CD8-positive, alpha-beta memory T cell (primary cell): ENCODE data around the gene MOB2. TPM values are rescaled to one million over a fixed set of nuclear protein-coding genes. Genes with fewer than 3 reads are reported as not detected.

ENCODE experiments used
- CTCF ChIA-PET: fragments of 350-600 bp; sonication (Branson Sonifier 250); formaldehyde crosslinking; loops from one replicate; lab custom pipeline; 2021; ENCODE audit warnings: antibody characterized with exemption; lab: Charles Lee
- POLR2A ChIA-PET: fragments of 350-600 bp; sonication (Branson Sonifier 250); formaldehyde crosslinking; loops from one replicate; lab custom pipeline; 2021; ENCODE audit warnings: antibody characterized with exemption; lab: Charles Lee
- DNase-seq, 5 donors: peaks; one replicate each; pipeline versions ENCODE4 v3.0.0 to v3.0.0-alpha.2; 2020 to 2022; ENCODE audit warnings: mixed read lengths in 1 of 5
- H3K27ac ChIP-seq: one replicate; pipeline ENCODE4 v1.7.0; 2013; ENCODE audit warnings: low read depth, mild to moderate bottlenecking, low read length, moderate library complexity
- H3K27me3 ChIP-seq: 2 replicates; pipeline ENCODE4 v1.7.0; 2013; ENCODE audit warnings: low read length, mild to moderate bottlenecking; ENCODE audit not compliant: insufficient read depth, poor library complexity, severe bottlenecking
- H3K36me3 ChIP-seq: 2 replicates; pipeline ENCODE4 v1.7.0; 2013; ENCODE audit warnings: mild to moderate bottlenecking, low read length, moderate library complexity; ENCODE audit not compliant: insufficient read depth
- H3K4me1 ChIP-seq: 2 replicates; pipeline ENCODE4 v1.7.0; 2013; ENCODE audit warnings: mild to moderate bottlenecking, low read length, moderate library complexity; ENCODE audit not compliant: insufficient read depth
- H3K4me3 ChIP-seq: 2 replicates; pipeline ENCODE4 v1.7.0; 2013; ENCODE audit warnings: mild to moderate bottlenecking, low read length
- H3K9me3 ChIP-seq: 2 replicates; pipeline ENCODE4 v1.7.0; 2013; ENCODE audit warnings: mild to moderate bottlenecking, low read length
- H3K27ac Mint-ChIP-seq, 8 donors: one replicate each; pipeline ENCODE4 v1.8.0; 2020 to 2021; ENCODE audit warnings: mixed read lengths in 8 of 8, mild to moderate bottlenecking in 6 of 8, inconsistent platforms in 3 of 8, moderate library complexity in 3 of 8
- H3K27me3 Mint-ChIP-seq, 2 donors: one replicate each; pipeline ENCODE4 v1.8.0; 2020 to 2021; ENCODE audit warnings: mixed read lengths in 2 of 2, mild to moderate bottlenecking in 1 of 2, moderate library complexity in 1 of 2
- H3K36me3 Mint-ChIP-seq, 3 donors: one replicate each; pipeline ENCODE4 v1.8.0; 2020 to 2021; ENCODE audit warnings: mixed read lengths in 3 of 3, inconsistent platforms in 1 of 3, mild to moderate bottlenecking in 1 of 3
- H3K4me1 Mint-ChIP-seq, 3 donors: one replicate each; pipeline ENCODE4 v1.8.0; 2020 to 2021; ENCODE audit warnings: mixed read lengths in 3 of 3, inconsistent platforms in 1 of 3, mild to moderate bottlenecking in 1 of 3
- H3K4me3 Mint-ChIP-seq, 7 donors: one replicate each; pipeline ENCODE4 v1.8.0; 2020 to 2021; ENCODE audit warnings: mixed read lengths in 7 of 7, mild to moderate bottlenecking in 6 of 7, moderate library complexity in 4 of 7, inconsistent platforms in 2 of 7
- H3K9me3 Mint-ChIP-seq, 5 donors: one replicate each; pipeline ENCODE4 v1.8.0; 2020 to 2022; ENCODE audit warnings: mixed read lengths in 5 of 5, mild to moderate bottlenecking in 3 of 5, moderate library complexity in 2 of 5, inconsistent platforms in 1 of 5
- polyA plus RNA-seq: library from polyadenylated mRNA; unstranded; fragments of 300-500 nt; fragmentation: Illumina TruSeq; gene quantifications from one replicate; pipeline ENCODE4 v1.2.3, GENCODE V29; 2021
- total RNA-seq, 2 experiments: library from RNA; stranded (reverse); gene quantifications; one replicate each; pipeline ENCODE4 v1.2.3, GENCODE V29; 2021

The MOB2 gene
- total and polyA plus RNA-seq, 3 experiments from 2014 or later, result 26.6 to 67.4 (median 28.7) TPM

- POLR2A ChIA-PET, result no interaction called here
- H3K36me3 Mint-ChIP-seq, result peaks cover 3 to 90% (median 11%) of the 10 kb centered on the region in 3 donors
Observed at GRCh38 chr11:1475841-1476240, 10.7 kb downstream of the MOB2 start.

GRCh38 chr11:1473786-1474185, 12.8 kb downstream of the MOB2 start:
- H3K36me3 ChIP-seq, result peaks cover 23% of the 10 kb centered on the region
- no peak overlapping the region for H3K27ac Mint-ChIP-seq

More at GRCh38 chr11:1475841-1476240, 10.7 kb downstream of the MOB2 start:
- CTCF ChIA-PET, result no interaction called here
- Histone ChIP-seq H3K36me3 (peaks cover 37% of the 10 kb centered on the region), H3K4me3 (no peak overlapping the region), H3K27me3 (no peaks in the 10 kb centered on the region), H3K27ac (no peak overlapping the region), H3K4me1 (no peaks in the 10 kb centered on the region), H3K9me3 (no peaks in the 10 kb centered on the region)
- H3K27ac Mint-ChIP-seq, result no peak overlapping the region
- no peak overlapping the region for H3K4me3 Mint-ChIP-seq
- no peaks in the 10 kb centered on the region for H3K9me3 Mint-ChIP-seq
- no peak for DNase-seq
- peaks cover 0 to 2% (median 0%) of the 10 kb centered on the region in 3 donors for H3K4me1 Mint-ChIP-seq
- H3K27me3 Mint-ChIP-seq, result no peaks in the 10 kb centered on the region

GRCh38 chr11:1473011-1473628, 13.5 kb downstream of the MOB2 start:
- H3K4me3 Mint-ChIP-seq, result no peak overlapping the region
- DNase-seq, result peak in 1 of 5 donors; percentile 10
- ChIA-PET CTCF (no interaction called here), POLR2A (no interaction called here)
- H3K9me3 ChIP-seq, result no peaks in the 10 kb centered on the region
- H3K36me3 ChIP-seq, result peaks cover 20% of the 10 kb centered on the region
- H3K27ac ChIP-seq, result no peak overlapping the region
- H3K4me3 ChIP-seq, result no peak overlapping the region
- no peak overlapping the region for H3K27ac Mint-ChIP-seq
- no peaks in the 10 kb centered on the region for H3K4me1 ChIP-seq
- no peaks in the 10 kb centered on the region for H3K27me3 Mint-ChIP-seq
- H3K9me3 Mint-ChIP-seq, result no peaks in the 10 kb centered on the region
- H3K36me3 Mint-ChIP-seq, result peaks cover 3 to 87% (median 11%) of the 10 kb centered on the region in 3 donors
- H3K27me3 ChIP-seq, result no peaks in the 10 kb centered on the region
- no peaks in the 10 kb centered on the region for H3K4me1 Mint-ChIP-seq

More at GRCh38 chr11:1473786-1474185, 12.8 kb downstream of the MOB2 start:
- Mint-ChIP-seq H3K4me3 (no peak overlapping the region), H3K27me3 (no peaks in the 10 kb centered on the region), H3K4me1 (no peaks in the 10 kb centered on the region), H3K36me3 (peaks cover 3 to 89% (median 11%) of the 10 kb centered on the region in 3 donors), H3K9me3 (no peaks in the 10 kb centered on the region)
- Histone ChIP-seq H3K27me3 (no peaks in the 10 kb centered on the region), H3K4me1 (no peaks in the 10 kb centered on the region), H3K27ac (no peak overlapping the region), H3K9me3 (no peaks in the 10 kb centered on the region), H3K4me3 (no peak overlapping the region)
- POLR2A ChIA-PET, result no interaction called here
- CTCF ChIA-PET, result no interaction called here
- peak in 1 of 5 donors; percentile 13 for DNase-seq

- Histone ChIP-seq H3K4me3 (no peak overlapping the region), H3K9me3 (no peaks in the 10 kb centered on the region), H3K36me3 (peaks cover 20% of the 10 kb centered on the region), H3K27me3 (no peaks in the 10 kb centered on the region), H3K4me1 (no peaks in the 10 kb centered on the region), H3K27ac (no peak overlapping the region)
- no peak overlapping the region for H3K27ac Mint-ChIP-seq
- peak in 1 of 5 donors; percentile 42 for DNase-seq
- ChIA-PET CTCF (no interaction called here), POLR2A (no interaction called here)
- no peaks in the 10 kb centered on the region for H3K9me3 Mint-ChIP-seq
- H3K36me3 Mint-ChIP-seq, result peaks cover 3 to 85% (median 11%) of the 10 kb centered on the region in 3 donors
- H3K4me3 Mint-ChIP-seq, result no peak overlapping the region
- no peaks in the 10 kb centered on the region for H3K4me1 Mint-ChIP-seq
- H3K27me3 Mint-ChIP-seq, result no peaks in the 10 kb centered on the region
Observed at GRCh38 chr11:1472180-1473005, 14.2 kb downstream of the MOB2 start.

GRCh38 chr11:1471736-1472135, 14.8 kb downstream of the MOB2 start:
- CTCF ChIA-PET, result no interaction called here
- no peak overlapping the region for H3K4me3 ChIP-seq
- no peaks in the 10 kb centered on the region for H3K4me1 ChIP-seq

GRCh38 chr11:1470681-1471611, 15.6 kb downstream of the MOB2 start:
- POLR2A ChIA-PET, result no interaction called here
- Histone ChIP-seq H3K36me3 (peaks cover 12% of the 10 kb centered on the region), H3K4me3 (no peak overlapping the region), H3K27me3 (no peaks in the 10 kb centered on the region), H3K4me1 (no peaks in the 10 kb centered on the region), H3K27ac (no peak overlapping the region), H3K9me3 (no peaks in the 10 kb centered on the region)
- Mint-ChIP-seq H3K4me1 (no peaks in the 10 kb centered on the region), H3K27ac (peak overlapping the region in 1 of 8 donors; percentile 78), H3K27me3 (no peaks in the 10 kb centered on the region), H3K9me3 (no peaks in the 10 kb centered on the region), H3K4me3 (no peak overlapping the region), H3K36me3 (peaks cover 3 to 78% (median 11%) of the 10 kb centered on the region in 3 donors)
- peak in 1 of 5 donors; percentile 46 for DNase-seq
- CTCF ChIA-PET, result no interaction called here

More at GRCh38 chr11:1471736-1472135, 14.8 kb downstream of the MOB2 start:
- no peak overlapping the region for H3K4me3 Mint-ChIP-seq
- no peaks in the 10 kb centered on the region for H3K27me3 Mint-ChIP-seq
- POLR2A ChIA-PET, result no interaction called here
- H3K9me3 Mint-ChIP-seq, result no peaks in the 10 kb centered on the region
- no peak overlapping the region for H3K27ac ChIP-seq
- H3K9me3 ChIP-seq, result no peaks in the 10 kb centered on the region
- peaks cover 3 to 84% (median 11%) of the 10 kb centered on the region in 3 donors for H3K36me3 Mint-ChIP-seq
- DNase-seq, result peak in 1 of 5 donors; percentile 35
- no peaks in the 10 kb centered on the region for H3K4me1 Mint-ChIP-seq
- peak overlapping the region in 1 of 8 donors; percentile 40 for H3K27ac Mint-ChIP-seq
- H3K36me3 ChIP-seq, result peaks cover 20% of the 10 kb centered on the region
- no peaks in the 10 kb centered on the region for H3K27me3 ChIP-seq

GRCh38 chr11:1469911-1470680, 16.5 kb downstream of the MOB2 start:
- ChIA-PET CTCF (no interaction called here), POLR2A (interaction anchor here (0.6 kb wide), 1 partner anchor 34 kb away, joined by 3 read pairs; no protein-coding TSS in a partner anchor)
- no peaks in the 10 kb centered on the region for H3K27me3 Mint-ChIP-seq
- H3K27me3 ChIP-seq, result no peaks in the 10 kb centered on the region
- H3K36me3 ChIP-seq, result peaks cover 5% of the 10 kb centered on the region
- no peaks in the 10 kb centered on the region for H3K4me1 ChIP-seq
- H3K27ac ChIP-seq, result no peak overlapping the region
- H3K27ac Mint-ChIP-seq, result no peak overlapping the region
- no peaks in the 10 kb centered on the region for H3K9me3 ChIP-seq
- H3K4me3 Mint-ChIP-seq, result no peak overlapping the region
- no peak overlapping the region for H3K4me3 ChIP-seq
- H3K9me3 Mint-ChIP-seq, result no peaks in the 10 kb centered on the region
- peaks cover 0 to 3% (median 3%) of the 10 kb centered on the region in 3 donors for H3K4me1 Mint-ChIP-seq
- no peak for DNase-seq
- H3K36me3 Mint-ChIP-seq, result peaks cover 3 to 76% (median 7%) of the 10 kb centered on the region in 3 donors
